H7 (cell line): Measurements from ENCODE around the gene TMEM176B. TPM values are rescaled to one million over a fixed set of nuclear protein-coding genes. Genes with fewer than 3 reads are reported as not detected.
"Not testable (repeated sequence)": the region's sequence is repeated elsewhere in the genome, so short reads cannot be mapped to it uniquely, and the experiment has no call there.

Experiments
- DNase-seq: peaks from one replicate; pipeline ENCODE4 v3.0.0; 2012
- H3K27me3 ChIP-seq: 2 replicates; pipeline ENCODE4 v1.6.0; 2011; ENCODE audit warnings: mild to moderate bottlenecking, low read length; ENCODE audit not compliant: control insufficient read depth, insufficient read depth
- H3K36me3 ChIP-seq: replicated peaks from 2 replicates; pipeline ENCODE4 v1.5.1; 2011; ENCODE audit warnings: low read length; ENCODE audit not compliant: control insufficient read depth, insufficient read depth
- H3K4me3 ChIP-seq: 2 replicates; pipeline ENCODE4 v1.5.1; 2011; ENCODE audit warnings: low read depth, mild to moderate bottlenecking, control low read depth, low read length, moderate library complexity; ENCODE audit not compliant: insufficient read depth
- total RNA-seq: library from RNA; depleted of rRNA; stranded (reverse); fragments of >200 nt; shearing (Covaris generic); gene quantifications from 2 replicates; pipeline ENCODE4 v1.2.3, GENCODE V29; 2014

TMEM176B gene
- total RNA-seq, 1 experiment from 2014 or later, result 0.80 TPM

- DNase-seq, result no peak
- Histone ChIP-seq H3K27me3 (peaks cover 4% of the 10 kb centered on the region), H3K4me3 (no peak overlapping the region), H3K36me3 (no peaks in the 10 kb centered on the region)
These were observed 11.5 kb downstream of the TMEM176B start for GRCh38 chr7:150788474-150789269.

GRCh38 chr7:150787321-150788281, 12.6 kb downstream of the TMEM176B start:
- Histone ChIP-seq H3K27me3 (0 out of 2 replicates have a peak, but pooled peaks cover 2% of the 10 kb centered on the region), H3K36me3 (no peaks in the 10 kb centered on the region), H3K4me3 (no peak overlapping the region)
- no peak for DNase-seq

- no peaks in the 10 kb centered on the region for H3K27me3 ChIP-seq
- no peak for DNase-seq
- H3K4me3 ChIP-seq, result no peak overlapping the region
- no peaks in the 10 kb centered on the region for H3K36me3 ChIP-seq
These were observed 15.2 kb downstream of the TMEM176B start for GRCh38 chr7:150784954-150785353.

DNA sequence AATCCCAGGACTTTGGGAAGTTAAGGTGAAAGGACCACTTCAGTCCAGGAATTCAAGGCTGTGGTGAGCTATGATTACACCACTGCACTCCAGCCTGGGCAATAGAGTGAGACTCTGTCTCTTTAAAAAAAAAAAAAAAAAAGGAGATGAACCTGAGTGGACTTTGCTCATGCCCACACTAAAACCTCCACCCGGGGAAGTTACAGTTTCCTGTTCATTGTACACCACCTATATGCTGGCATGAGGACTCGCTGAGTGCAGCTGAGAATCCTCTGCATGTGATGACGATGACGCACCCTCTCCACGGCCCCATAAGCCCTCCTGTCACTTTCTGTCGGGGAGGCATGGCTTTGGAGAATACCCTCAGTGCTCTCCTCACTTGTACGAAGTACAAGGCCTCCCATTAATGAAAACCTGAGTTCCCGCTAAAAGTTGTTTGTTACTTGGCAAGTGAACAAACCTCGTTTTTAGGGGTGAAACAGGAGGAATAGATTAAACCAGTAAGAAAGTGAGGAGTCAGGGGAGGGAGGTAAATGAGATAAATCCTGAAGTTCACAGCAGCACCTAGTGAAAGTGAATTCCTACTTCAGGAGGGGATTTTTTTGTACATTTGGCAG, 15.9 kb downstream of the TMEM176B start:
- no peak for DNase-seq
- Histone ChIP-seq H3K4me3 (no peak overlapping the region), H3K27me3 (no peaks in the 10 kb centered on the region), H3K36me3 (no peaks in the 10 kb centered on the region)

GRCh38 chr7:150781961-150782360, 18.2 kb downstream of the TMEM176B start:
- Histone ChIP-seq H3K4me3 (no peak overlapping the region), H3K36me3 (no peaks in the 10 kb centered on the region), H3K27me3 (no peaks in the 10 kb centered on the region)
- no peak for DNase-seq

GRCh38 chr7:150781103-150781502, 19.1 kb downstream of the TMEM176B start:
- DNase-seq, result no peak
- no peaks in the 10 kb centered on the region for H3K27me3 ChIP-seq
- H3K4me3 ChIP-seq, result no peak overlapping the region
- H3K36me3 ChIP-seq, result no peaks in the 10 kb centered on the region

GRCh38 chr7:150780292-150780691, 19.9 kb downstream of the TMEM176B start:
- no peaks in the 10 kb centered on the region for H3K36me3 ChIP-seq
- no peak overlapping the region for H3K4me3 ChIP-seq
- no peaks in the 10 kb centered on the region for H3K27me3 ChIP-seq
- DNase-seq, result no peak

DNA sequence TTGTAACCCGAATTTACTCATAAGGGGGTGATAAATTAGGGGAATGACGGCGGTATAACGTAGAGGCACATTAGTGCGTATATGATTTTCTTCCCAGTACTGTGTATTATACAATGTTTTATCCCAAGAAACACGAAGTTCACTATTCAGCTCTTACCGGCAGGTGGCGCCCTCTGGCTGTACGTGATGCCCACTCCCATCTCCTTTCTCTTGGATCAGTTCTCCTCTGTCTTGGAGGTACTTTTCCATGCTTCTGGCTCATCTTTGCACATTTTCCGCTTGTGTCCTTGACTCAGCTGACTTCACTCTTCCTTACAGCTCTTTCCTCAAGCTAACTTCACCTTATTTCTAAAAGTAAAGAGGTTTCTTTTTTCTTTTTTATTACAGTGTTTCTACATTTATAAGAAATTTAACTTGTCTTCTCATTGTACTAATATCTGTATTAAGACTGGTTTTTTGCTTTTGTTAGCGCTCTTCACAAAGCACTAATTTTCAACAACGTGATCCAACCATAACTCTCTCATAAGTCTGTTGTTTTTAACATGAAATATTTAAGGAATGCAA, 21.3 kb downstream of the TMEM176B start:
- peak; percentile 72 for DNase-seq
- H3K27me3 ChIP-seq, result no peaks in the 10 kb centered on the region
- no peak overlapping the region for H3K4me3 ChIP-seq
- no peaks in the 10 kb centered on the region for H3K36me3 ChIP-seq

GRCh38 chr7:150778014-150778737, 22.0 kb downstream of the TMEM176B start:
- no peak overlapping the region for H3K4me3 ChIP-seq
- DNase-seq, result no peak

DNA sequence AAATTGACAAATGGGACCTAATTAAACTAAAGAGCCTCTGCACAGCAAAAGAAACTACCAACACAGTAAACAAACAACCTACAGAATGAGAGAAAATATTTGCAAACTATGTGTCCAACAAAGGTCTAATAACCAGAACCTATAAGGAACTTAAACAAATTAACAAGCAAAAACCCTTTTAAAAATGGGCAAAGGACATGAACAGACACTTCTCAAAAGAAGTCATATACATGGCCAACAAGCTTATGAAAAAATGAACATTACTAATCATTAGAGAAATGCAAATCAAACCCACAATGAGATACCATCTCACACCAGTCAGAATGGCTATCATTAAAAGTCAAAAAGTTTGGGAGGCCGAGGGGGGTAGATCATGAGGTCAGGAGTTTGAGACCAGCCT, 26.0 kb downstream of the TMEM176B start:
- not testable (repeated sequence) for H3K36me3 ChIP-seq, H3K27me3 ChIP-seq, H3K4me3 ChIP-seq, DNase-seq

More at GRCh38 chr7:150778014-150778737, 22.0 kb downstream of the TMEM176B start:
- H3K27me3 ChIP-seq, result no peaks in the 10 kb centered on the region
- H3K36me3 ChIP-seq, result no peaks in the 10 kb centered on the region

DNA sequence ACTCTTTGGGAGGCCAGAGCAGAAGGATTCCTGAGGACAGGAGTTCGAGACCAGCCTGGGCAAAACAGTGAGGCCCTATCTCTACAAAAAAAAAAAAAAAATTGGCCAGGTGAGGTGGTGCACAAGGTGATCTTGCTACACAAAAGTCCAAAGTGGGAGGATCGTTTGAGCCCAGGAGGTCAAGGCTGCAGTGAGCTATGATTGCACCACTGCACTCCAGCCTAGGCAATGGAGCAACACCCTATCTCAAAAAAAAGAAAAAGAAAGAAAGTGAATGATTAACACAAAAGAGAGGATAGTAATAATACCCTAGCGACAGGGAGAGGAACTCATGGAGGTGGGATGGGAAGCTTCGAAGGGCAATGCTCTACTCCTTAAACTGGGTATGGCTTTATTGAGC, 30.4 kb downstream of the TMEM176B start:
- H3K4me3 ChIP-seq, result no peak overlapping the region
- no peaks in the 10 kb centered on the region for H3K36me3 ChIP-seq
- no peaks in the 10 kb centered on the region for H3K27me3 ChIP-seq
- DNase-seq, result no peak

GRCh38 chr7:150766334-150766709, 33.8 kb downstream of the TMEM176B start:
- no peak for DNase-seq
- Histone ChIP-seq H3K36me3 (no peaks in the 10 kb centered on the region), H3K27me3 (no peaks in the 10 kb centered on the region), H3K4me3 (no peak overlapping the region)

DNA sequence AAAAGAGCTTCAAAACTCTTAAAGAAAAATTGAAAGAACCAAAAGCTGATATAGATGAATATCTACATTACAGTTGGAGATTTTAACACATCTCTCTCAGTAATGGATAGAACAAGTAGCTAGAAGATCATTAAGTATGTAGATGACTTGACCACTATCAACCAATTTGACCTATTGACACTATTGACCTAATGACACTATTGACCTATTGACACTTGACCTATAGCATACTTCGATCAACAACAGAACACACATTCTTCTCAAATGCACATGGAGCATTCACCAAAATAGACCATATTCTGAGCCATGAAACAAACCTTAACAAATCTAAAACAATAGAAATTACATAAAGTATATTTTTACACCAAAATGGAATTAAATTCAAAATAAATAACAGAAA, 40.7 kb downstream of the TMEM176B start:
- Histone ChIP-seq H3K27me3 (no peaks in the 10 kb centered on the region; the same call in 1 of the 2 replicates), H3K36me3 (no peaks in the 10 kb centered on the region), H3K4me3 (no peak overlapping the region)
- DNase-seq, result no peak

GRCh38 chr7:150756858-150757257, 43.3 kb downstream of the TMEM176B start:
- H3K36me3 ChIP-seq, result no peaks in the 10 kb centered on the region
- peaks cover 2% of the 10 kb centered on the region; the same call in 1 of the 2 replicates for H3K27me3 ChIP-seq
- DNase-seq, result no peak
- no peak overlapping the region for H3K4me3 ChIP-seq
